Activated T-cell treated with anti-CD3 and anti-CD28 coated beads for 1 hour (primary cell): ENCODE results near the gene SIN3A.
"Not testable (repeated sequence)": the region's sequence is repeated elsewhere in the genome, so short reads cannot be mapped to it uniquely, and the experiment has no call there.

Experiments used
- DNase-seq: peaks from one replicate; pipeline ENCODE4 v3.0.0-alpha.2; 2020; ENCODE audit warnings: low read depth

SIN3A gene

DNA sequence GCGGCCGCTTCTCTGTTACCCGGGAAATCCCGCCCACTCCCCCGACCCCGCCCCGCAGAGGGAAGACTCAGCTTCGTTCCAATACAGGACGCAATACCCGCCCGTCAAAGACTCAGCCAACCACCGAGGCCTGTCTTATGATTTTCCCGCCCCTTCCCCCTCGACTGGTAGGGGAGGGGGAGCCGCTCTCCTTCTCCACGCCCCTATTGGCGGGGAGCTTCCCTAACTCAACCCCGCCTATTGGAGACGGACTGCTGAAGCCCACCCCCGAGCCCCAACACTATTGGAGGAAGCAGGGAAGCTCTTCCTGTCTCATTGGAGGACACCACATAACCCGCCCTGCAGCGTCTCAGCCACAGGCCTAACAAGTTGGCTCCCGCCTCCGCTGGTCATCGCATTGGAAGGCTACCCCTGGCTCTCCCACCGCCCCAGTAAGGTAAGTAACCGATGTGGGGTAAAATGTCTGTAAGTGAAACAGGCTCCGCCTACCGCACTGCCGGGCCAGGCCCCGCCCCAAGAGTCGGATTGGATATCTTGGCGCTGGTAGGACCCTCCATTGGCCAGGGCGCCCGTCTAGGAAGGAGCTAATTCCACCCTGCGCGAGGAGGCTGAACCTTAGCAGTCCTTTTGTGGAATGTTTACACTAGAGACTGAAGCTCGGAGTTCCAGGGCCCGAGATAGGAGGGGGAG is at the start of gene SIN3A:
Gene SIN3A (minus strand): TSS at position 17 of the 690 bp plus-strand sequence. CDS start 21,315 bp downstream, outside the sequence.
- DNase-seq: peak; percentile 100

DNA sequence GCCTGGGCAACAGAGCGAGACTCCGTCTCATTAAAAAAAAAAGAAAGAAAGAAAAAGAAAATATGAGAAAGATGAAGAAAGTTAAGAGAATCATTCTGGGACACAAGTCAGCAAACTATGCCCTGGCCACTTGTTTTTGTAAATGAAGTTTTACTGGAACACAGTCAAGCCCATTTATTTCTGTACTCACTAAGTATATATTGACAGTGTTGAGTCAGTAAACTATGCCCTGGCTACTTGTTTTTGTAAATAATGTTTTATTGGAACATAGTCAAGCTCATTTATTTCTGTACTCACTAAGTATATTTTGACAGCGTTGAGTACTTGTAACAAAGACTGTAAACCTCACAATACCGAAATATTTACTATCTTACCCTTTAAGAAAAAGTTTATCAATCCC is 42.2 kb upstream of the SIN3A start:
- DNase-seq: no peak

DNA sequence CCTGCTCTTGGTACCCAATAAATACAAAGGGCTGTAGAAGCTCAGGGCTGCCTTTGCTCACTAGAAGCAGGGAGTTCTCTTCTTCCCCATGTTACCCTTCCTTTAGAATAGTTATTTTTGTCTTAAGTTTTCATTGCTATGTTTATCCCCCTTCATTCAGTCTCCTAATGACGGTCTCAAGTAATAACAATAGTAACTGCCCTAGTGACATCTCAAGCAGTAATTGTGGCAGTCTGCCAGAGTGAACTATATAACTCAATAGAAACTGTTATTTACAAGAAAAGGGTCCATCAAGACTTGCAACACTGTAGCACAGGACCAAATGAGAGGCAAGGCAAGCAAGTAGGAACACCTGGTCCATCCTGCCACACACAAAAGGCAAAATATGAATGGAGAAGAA is 32.5 kb upstream of the SIN3A start:
- no peak for DNase-seq

DNA sequence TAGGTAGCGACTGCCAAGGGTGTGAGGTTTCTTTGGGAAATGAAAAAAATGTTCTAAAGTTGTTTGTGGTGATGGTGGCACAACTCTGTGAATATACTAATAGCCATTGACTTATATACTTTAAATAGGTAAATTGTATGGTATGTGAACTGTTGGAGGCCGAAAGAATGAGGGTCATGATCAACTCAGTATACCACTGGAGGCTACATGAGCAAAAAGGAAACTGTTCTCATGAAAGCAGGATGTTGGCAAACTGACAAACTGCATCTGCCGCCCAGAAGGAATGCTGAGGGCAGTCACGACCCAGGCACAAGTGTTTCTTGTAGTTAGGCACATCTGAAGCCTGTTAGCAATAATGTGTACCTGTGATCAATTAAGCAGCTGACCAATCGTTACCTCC is 32.1 kb upstream of the SIN3A start:
- DNase-seq: not testable (repeated sequence)

DNA sequence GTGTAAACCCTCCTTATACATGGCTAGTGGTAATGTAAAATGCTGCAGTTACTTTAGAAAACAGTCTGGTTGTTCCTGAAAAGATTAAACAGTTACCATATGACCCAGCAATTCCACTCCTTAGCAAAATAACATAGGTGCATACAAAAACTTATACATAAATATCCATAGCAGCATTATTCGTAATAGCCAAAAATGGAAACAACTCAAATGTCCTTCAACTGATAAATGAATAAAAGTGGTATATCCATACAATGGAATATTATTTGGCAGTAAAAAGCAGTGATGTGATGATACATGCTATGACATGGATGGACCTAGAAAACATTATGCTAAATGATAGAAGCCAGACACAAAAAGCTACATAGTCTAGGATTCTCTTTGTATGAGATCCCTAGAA is 31.6 kb upstream of the SIN3A start:
- DNase-seq: no peak

DNA sequence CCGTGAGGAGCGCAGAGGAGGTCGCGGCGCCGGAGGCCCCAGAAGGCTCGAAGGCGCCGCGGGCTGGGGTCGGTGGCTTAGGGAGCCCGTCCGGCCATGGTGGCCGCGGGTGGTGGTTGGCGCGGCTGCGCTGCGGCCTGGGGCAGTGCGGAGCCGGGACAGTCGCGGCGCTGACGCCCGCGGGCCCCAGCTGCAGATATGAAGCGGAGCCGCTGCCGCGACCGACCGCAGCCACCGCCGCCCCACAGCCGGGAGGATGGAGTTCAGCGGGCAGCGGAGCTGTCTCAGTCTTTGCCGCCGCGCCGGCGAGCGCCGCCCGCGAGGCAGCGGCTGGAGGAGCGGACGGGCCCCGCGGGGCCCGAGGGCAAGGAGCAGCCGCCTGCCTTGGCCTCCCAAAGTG is 29.0 kb upstream of the SIN3A start:
- not testable (repeated sequence) for DNase-seq

DNA sequence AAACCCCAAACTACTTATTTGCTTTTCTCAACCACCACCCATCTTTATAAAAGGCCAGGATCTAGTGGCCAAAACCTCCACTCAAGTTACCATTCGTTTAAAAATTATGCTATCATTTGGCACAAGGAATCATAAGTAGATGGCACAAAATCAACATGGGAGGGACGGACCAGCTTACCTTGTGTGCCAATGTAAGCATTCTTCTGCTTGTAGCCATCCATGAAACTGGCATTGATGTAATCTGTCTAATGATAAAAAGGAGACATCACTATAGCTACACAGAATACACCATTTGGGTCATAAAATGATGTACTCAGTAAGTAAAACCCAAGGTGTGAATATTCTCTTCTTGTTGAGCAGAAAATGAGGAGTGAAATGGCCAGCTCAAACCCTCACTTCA is 28.2 kb upstream of the SIN3A start:
- no peak for DNase-seq

DNA sequence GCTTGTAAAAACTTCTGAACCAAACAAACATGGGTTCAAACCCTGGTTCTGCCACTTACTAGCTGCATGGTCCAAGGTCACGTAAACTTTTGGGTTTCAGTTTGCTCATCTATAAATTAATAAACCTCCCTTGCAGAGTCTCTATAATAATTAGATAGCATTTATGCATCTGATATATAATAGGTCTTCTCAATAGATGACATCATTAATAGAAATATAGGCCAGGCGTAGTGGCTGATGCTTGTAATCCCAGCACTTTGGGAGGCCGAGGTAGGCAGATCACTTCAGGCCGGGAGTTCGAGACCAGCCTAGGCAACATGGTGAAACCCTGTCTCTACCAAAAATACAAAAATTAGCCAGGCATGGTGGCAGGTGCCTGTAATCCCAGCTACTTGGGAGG is 25.6 kb upstream of the SIN3A start:
- DNase-seq: not testable (repeated sequence)

DNA sequence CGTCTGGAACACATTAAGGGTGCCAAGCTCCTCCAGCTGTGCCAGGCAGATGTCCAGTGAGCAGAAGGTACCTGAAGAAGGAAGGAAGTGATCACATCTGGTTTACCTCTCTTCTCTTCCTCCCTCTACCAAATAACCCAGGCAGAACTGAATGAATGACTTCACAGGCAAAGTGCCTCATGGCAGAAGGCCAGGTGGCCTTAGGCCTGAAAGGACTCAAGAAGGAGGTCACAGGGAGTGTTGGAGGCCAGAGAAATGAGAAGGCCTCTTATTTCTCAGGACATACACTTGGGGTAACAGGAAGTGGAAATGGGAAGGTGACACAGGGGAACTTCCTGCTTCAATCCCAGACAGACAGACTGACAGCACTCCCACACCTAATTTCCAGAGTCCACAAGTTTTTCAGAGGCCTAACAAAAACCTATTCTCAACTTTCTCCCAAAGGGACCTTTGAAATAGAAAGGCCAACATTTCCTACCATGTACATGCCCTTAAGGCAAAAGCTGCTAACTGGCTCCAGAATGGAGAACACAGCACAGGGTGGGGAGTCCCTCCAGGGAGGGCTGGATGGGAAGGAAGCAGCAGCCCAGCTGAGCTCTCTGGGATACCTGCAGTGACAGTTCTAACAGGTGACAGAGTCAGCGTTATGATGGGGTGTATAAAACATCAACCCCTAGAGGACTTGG is 17.6 kb upstream of the SIN3A start:
- no peak for DNase-seq

DNA sequence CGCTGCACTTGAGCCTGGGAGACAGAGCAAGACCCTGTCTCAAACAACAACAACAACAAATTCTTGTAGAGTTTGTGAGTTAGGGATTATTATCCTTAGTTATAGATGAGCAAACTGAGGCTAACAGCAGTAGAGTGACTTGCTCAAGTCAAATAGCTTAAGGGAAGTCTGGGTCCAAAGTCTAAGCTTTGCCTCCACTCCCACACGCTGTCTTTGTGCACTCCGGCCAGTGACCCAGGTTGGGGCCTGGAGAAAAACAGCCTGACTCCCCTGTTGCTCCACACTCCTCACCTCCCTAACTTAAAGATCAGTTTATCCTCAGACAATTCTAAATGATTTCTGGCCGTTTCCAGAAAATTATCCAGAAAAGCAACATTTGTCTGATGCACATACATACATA is 9.2 kb upstream of the SIN3A start:
- DNase-seq: no peak

DNA sequence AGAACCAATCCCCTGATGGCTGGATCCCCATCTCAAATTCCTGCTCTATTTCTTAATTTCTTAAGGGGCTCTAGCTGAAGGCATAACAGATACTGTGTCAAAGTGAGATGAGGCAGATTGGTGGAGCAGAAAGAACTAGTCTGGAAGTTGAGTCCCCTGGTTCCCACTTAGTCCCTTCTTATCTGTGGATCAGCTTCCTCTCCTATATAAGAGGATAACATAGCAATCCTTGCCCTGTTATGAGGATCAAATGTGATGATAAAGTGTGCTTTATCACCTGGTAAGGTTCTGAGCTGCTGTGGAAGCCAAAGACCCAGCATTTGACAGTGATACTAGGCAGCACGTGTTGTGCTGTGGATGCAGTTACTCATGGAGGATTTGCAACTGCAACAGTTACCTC is 8.1 kb upstream of the SIN3A start:
- no peak for DNase-seq

DNA sequence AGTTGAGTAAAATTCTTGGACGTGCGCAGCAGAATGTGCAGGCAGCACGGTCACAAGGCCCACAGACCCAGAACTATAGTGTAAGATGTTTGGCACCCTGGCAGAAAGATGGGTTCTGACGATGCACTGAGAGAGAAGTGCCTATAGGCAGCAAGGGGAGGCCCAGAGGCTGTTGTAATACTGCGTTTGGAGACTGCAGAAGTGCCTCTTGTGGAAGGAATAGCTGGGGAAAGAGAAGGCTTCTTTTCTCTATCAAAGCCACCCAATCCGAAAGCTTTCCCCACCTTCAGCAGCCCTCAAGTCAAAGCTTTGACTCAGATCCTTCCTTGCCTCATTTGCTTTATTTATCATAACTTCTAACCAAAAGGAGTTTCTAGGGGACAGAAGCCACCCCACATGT is 5.2 kb upstream of the SIN3A start:
- no peak for DNase-seq

DNA sequence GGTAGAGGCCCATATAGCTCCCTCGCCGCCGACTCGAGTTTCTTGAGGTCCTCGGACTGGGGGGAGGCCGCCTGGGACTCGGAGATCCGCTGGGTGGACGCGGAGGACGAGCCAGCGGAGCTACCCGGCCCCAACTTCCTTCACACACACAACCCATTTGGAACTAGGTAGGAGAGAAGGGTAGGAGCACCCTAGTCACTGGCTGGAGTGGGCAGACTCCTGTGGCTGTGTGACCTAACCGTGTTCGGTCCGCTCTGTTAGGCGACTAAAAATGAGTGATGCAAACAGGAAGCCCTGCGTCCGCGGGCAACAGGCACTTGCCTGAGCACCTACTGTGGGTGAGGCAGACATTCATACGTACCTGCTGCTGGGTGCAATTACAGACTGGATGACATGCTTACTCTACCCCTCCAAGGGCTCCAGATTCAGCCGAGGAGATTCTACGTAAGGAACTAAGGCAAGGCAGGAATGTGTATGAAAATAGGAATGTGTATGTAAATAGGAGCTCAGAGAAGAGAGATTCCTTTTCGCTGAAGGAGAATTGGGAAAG is 4.6 kb upstream of the SIN3A start:
- DNase-seq: peak; percentile 22

DNA sequence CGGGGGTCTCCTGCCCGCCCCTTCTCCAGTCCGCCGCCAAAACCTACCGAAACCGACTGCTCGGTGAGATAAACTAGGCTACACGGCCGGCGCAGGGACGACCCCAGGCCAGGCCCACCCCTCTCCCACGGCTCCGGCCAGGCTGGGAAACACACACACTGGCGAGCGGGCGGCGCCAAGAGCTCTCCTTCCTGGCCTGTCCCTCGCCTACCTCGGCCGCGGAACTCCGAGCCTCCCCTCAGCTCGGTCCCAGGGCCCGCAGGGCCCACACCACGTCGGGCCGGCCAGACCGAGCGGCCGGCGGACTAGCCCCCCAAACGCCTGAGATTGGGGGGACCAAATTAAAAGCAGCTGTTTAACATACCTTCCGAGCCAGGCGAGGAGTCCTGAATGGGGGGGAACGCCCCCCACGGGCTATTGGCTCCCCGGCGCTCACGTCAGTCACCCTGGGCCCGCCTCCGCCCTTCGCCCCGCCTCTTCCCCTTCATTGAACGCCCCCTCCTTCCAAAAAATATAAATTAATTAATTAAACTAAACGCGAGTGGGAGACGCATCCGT is 4.0 kb upstream of the SIN3A start:
- DNase-seq: peak; percentile 89

DNA sequence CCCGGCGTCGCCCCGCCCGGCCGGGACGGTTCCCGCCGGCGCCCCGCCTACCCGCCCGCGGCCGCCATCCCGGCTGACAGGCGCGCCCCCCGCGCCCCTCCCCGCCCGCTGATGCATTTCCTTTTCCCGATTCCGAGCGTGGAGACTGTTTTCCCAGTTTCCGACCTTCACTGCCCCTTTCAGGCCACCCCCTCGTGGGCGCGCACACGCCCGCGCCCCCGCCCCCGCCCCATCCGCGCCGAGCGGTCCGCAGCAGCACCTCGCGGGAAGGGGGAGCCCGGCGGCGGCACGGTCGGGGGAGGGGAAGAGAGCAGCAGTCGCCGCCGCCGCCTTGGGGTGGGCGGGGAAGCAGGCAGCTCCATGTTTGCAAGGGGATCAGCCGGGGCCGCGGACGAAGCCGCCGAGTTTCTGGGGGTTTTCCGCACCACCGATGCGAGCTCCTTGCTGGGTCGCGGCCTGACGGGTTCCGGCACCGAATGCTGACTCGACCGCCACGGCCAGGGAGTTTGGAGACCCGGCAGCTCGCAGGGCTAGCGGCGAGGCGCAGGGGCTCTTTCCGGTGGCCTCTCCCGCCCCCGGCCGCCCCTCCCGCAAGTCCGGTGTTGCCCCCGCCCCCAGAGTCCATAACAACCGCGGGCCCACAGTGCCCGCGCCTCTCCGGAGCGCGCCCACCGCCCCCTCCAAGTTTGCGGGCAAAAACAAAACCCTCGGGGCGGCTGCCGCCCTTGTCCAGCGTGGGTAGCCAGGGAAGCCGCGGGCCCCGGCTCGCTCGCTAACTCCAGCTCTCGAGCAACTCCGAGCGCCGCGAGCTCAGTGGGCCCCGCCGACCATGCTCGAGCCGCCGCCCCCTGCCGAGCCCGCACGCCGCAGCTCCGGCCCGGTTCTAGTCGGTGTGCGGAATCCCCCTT is 3.2 kb upstream of the SIN3A start:
- peak; percentile 72 for DNase-seq

DNA sequence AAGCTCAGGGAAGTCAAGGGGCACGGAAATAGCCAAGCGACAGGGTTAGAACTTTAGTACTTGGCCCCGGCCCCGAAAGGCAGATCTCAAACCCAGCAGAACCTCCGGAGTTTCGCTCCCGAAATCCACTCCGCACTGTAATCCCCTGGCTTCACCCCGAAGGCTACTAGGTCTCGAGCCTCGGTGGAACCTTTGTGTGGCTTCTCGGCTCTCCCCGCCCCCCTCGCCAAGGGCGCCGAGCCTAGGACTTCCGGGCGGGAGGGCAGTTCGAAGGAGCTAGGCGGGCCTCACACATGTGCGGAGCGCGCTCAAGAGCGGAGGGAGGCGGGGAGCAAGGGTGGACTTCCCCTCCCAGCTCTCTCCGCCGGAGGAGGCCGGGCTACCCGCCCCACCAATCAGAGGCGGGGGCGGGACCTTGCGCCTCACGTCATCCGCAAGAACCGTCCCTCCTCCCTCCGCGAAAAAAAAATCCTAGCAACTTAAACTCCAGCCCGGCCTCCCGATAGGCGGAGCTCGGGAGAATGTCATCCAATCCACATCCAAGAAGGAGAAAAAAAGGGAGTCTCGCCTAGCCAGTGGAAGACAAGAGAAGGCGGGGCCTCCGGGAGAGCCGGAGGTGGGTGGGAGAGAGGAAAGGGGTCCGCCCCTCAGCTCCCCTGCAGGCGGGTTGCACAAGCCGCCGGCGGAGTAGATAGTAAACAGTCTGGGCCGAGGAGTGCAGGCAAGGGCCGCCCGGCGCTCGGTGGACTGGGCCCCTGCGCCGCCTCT is 2.4 kb upstream of the SIN3A start:
- DNase-seq: peak; percentile 93

DNA sequence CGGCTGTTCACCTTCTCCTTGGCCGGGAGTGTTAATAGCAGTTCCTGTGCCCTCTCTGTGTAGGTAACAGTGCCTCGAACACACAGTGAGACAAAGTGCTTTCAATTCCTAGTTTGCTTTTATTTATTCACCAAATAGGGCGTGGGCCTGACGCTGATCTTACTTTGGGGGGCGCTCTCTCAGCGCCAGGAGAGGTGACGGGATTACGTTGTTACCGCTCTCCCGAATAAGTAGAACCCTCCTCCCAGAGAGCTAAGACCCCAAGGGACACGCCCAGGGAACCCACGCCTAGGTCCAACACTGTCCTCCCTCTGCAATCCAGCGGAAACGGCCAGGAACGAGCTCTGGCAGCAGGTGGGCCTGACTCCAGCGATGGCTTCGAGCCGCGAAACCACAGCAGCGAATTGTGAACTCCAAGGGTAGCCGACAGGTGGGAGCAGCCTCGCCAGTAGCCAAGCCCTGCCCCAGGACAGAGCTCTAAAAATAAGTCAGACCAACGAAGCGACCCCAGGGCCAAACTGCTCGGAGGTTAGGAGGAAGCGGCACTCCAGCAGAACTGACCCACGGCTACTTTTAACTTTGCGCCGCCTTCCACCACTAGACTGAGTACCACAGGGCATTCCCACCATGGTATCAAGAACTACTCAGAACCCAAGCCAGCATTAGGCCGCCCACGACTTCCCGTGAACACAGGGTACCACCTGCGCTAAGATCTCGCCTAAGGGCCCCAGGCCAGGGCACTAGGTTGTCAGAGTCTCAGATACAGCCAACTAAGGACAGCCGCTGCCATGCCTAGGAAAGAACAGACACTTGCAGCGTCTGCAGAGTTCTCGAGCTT is 1.6 kb upstream of the SIN3A start:
- peak; percentile 31 for DNase-seq

DNA sequence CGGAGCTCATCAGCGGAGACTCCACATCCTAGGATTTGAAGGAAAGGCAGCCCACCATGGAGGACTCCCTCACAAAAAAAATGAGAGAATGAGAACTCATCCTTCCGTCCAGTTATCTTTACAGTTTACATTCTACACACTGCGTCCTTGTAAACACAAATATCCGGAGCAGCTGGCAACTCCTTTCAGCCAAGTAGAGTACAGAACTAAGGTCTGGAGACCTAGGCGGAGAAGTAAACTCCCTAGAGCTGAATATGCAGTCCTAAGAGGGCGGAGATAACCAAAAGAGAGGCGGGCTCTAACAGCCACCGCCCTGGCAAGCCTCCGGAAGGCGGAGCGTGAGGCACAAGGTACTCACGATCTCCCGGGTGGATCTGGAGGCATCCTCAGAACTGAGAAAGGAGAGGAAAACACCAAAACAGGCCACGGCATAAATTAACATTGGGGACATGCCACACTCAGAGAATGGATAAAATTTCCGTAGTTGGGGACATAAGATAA is 924 bp upstream of the SIN3A start:
- DNase-seq: peak; percentile 64

DNA sequence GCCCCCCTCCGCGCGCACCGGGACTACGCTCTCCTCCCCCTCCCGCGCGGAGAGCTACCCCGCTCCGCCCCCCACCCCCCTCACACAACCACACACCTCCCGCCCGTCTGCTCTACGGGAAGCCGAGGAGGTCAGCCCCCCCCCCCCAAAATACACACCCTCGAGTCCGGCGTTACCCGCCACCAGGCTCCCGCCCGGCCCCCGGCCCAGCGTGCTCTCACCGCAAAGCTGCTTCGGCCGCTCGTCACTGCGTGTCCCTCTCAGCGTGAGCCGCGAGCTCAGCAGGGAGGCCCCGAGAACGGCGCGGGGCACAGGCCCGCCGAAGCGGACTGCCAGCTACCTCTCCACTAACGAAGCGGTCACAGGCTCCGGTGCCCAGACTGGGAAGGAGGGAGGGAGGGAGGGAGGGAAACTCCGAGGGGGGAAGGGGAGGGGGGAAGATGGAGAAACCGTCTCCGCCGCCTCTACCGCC is 252 bp downstream of the SIN3A start:
- no peak for DNase-seq
